Measurements from ENCODE around the gene RAB3B. TPM values are rescaled to one million over a fixed set of nuclear protein-coding genes. Genes with fewer than 3 reads are reported as not detected.

RAB3B gene
- total RNA-seq, 1 donor from 2014 or later = 0.02 TPM

GRCh38 chr1:51928896-51929295 is 61.6 kb downstream of the RAB3B start:
- no peak for DNase-seq
- H3K4me1 Mint-ChIP-seq = no peaks in the 10 kb centered on the region
- intact Hi-C loops (cut with micrococcal nuclease) = no loop called here
- H3K27ac Mint-ChIP-seq = no peak overlapping the region
- no peaks in the 10 kb centered on the region for H3K9me3 Mint-ChIP-seq
- ChIA-PET POLR2A (no interaction called here), CTCF (no interaction called here)
- H3K4me3 Mint-ChIP-seq = no peak overlapping the region
- no peaks in the 10 kb centered on the region for H3K36me3 Mint-ChIP-seq (ENCODE audit: low read depth)
- H3K27me3 Mint-ChIP-seq = peaks cover 8% of the 10 kb centered on the region
- no peak for TF ChIP-seq CTCF (IDR thresholded peaks at IDR 0.05)
- no peak for ATAC-seq (ENCODE audit: low read depth)

GRCh38 chr1:51927029-51927428 is 63.5 kb downstream of the RAB3B start:
- Mint-ChIP-seq H3K27me3 (peaks cover 9% of the 10 kb centered on the region), H3K4me1 (no peaks in the 10 kb centered on the region), H3K4me3 (no peak overlapping the region), H3K27ac (no peak overlapping the region), H3K36me3 (ENCODE audit: low read depth) (no peaks in the 10 kb centered on the region), H3K9me3 (no peaks in the 10 kb centered on the region)
- ChIA-PET CTCF (no interaction called here), POLR2A (no interaction called here)
- DNase-seq (no peak), ATAC-seq (ENCODE audit: low read depth) (no peak)
- intact Hi-C loops (cut with micrococcal nuclease) = no loop called here
- no peak for TF ChIP-seq CTCF (IDR thresholded peaks at IDR 0.05)

- intact Hi-C loops (cut with micrococcal nuclease) = no loop called here
- ChIA-PET CTCF (no interaction called here), POLR2A (no interaction called here)
- ATAC-seq (ENCODE audit: low read depth) = no peak
- Mint-ChIP-seq H3K4me1 (no peaks in the 10 kb centered on the region), H3K27ac (no peak overlapping the region), H3K27me3 (peaks cover 9% of the 10 kb centered on the region), H3K36me3 (ENCODE audit: low read depth) (no peaks in the 10 kb centered on the region), H3K4me3 (no peak overlapping the region), H3K9me3 (no peaks in the 10 kb centered on the region)
- no peak for TF ChIP-seq CTCF (IDR thresholded peaks at IDR 0.05)
- no peak for DNase-seq
Observed at GRCh38 chr1:51926171-51926812, 64.2 kb downstream of the RAB3B start.

GRCh38 chr1:51924455-51924854 is 66.0 kb downstream of the RAB3B start:
- no peaks in the 10 kb centered on the region for H3K36me3 Mint-ChIP-seq (ENCODE audit: low read depth)
- H3K27me3 Mint-ChIP-seq = peaks cover 15% of the 10 kb centered on the region
- H3K4me1 Mint-ChIP-seq = no peaks in the 10 kb centered on the region
- no peak for ATAC-seq (ENCODE audit: low read depth)
- H3K27ac Mint-ChIP-seq = no peak overlapping the region
- intact Hi-C loops (cut with micrococcal nuclease) = no loop called here
- TF ChIP-seq CTCF (IDR thresholded peaks at IDR 0.05) = no peak
- H3K9me3 Mint-ChIP-seq = no peaks in the 10 kb centered on the region
- no peak overlapping the region for H3K4me3 Mint-ChIP-seq
- ChIA-PET POLR2A (no interaction called here), CTCF (interaction anchor here (1.2 kb wide), 1 partner anchor 9 kb away, joined by 3 read pairs; no protein-coding TSS in a partner anchor)
- DNase-seq = no peak

- ATAC-seq (ENCODE audit: low read depth) (no peak), DNase-seq (no peak)
- H3K27me3 Mint-ChIP-seq = peaks cover 13% of the 10 kb centered on the region
- H3K4me1 Mint-ChIP-seq = no peaks in the 10 kb centered on the region
- intact Hi-C loops (cut with micrococcal nuclease) = no loop called here
- H3K36me3 Mint-ChIP-seq (ENCODE audit: low read depth) = no peaks in the 10 kb centered on the region
- H3K27ac Mint-ChIP-seq = no peak overlapping the region
- TF ChIP-seq CTCF (IDR thresholded peaks at IDR 0.05) = no peak
- H3K4me3 Mint-ChIP-seq = no peak overlapping the region
- no peaks in the 10 kb centered on the region for H3K9me3 Mint-ChIP-seq
- CTCF ChIA-PET = no interaction called here
- POLR2A ChIA-PET = interaction anchor here (0.5 kb wide), 1 partner anchor 22 kb away, joined by 5 read pairs; no protein-coding TSS in a partner anchor
Observed at GRCh38 chr1:51922040-51922439, 68.5 kb downstream of the RAB3B start.
